HG03108 (cell line): ENCODE measurements around the gene FGFR2.
"Not testable (repeated sequence)": the region's sequence is repeated elsewhere in the genome, so short reads cannot be mapped to it uniquely, and the experiment has no call there.

Experiments used
- ATAC-seq: cut with Tn5 transposase; IDR thresholded peaks from one replicate; pipeline ENCODE4 v1.9.1; 2021; ENCODE audit warnings: moderate library complexity; ENCODE audit not compliant: unreplicated experiment

FGFR2 gene

GRCh38 chr10:121556918-121557573, 41.2 kb downstream of the FGFR2 start:
- ATAC-seq = no peak

GRCh38 chr10:121556455-121556854, 41.8 kb downstream of the FGFR2 start:
- no peak for ATAC-seq

GRCh38 chr10:121554916-121555315, 43.3 kb downstream of the FGFR2 start:
- not testable (repeated sequence) for ATAC-seq

GRCh38 chr10:121553511-121554264, 44.6 kb downstream of the FGFR2 start:
- ATAC-seq = no peak

GRCh38 chr10:121552746-121553145, 45.5 kb downstream of the FGFR2 start:
- no peak for ATAC-seq

GRCh38 chr10:121551210-121551885, 46.9 kb downstream of the FGFR2 start:
- ATAC-seq = no peak

GRCh38 chr10:121544301-121544869, 53.9 kb downstream of the FGFR2 start:
- no peak for ATAC-seq

- ATAC-seq = no peak
These were observed 54.7 kb downstream of the FGFR2 start for GRCh38 chr10:121543545-121543944.

GRCh38 chr10:121541450-121542120, 56.7 kb downstream of the FGFR2 start:
- ATAC-seq = no peak

GRCh38 chr10:121540732-121541395, 57.4 kb downstream of the FGFR2 start:
- no peak for ATAC-seq

- no peak for ATAC-seq
These were observed 58.5 kb downstream of the FGFR2 start for GRCh38 chr10:121539786-121540185.

- ATAC-seq = no peak
These were observed 61.8 kb downstream of the FGFR2 start for GRCh38 chr10:121536310-121536913.

GRCh38 chr10:121535381-121535780, 62.9 kb downstream of the FGFR2 start:
- no peak for ATAC-seq

GRCh38 chr10:121532292-121532864, 65.9 kb downstream of the FGFR2 start:
- ATAC-seq = no peak

- ATAC-seq = no peak
These were observed 66.4 kb downstream of the FGFR2 start for GRCh38 chr10:121531830-121532178.

- ATAC-seq = no peak
These were observed 67.0 kb downstream of the FGFR2 start for GRCh38 chr10:121531076-121531829.

- ATAC-seq = no peak
These were observed 67.7 kb downstream of the FGFR2 start for GRCh38 chr10:121530481-121531075.

- no peak for ATAC-seq
These were observed 70.6 kb downstream of the FGFR2 start for GRCh38 chr10:121527690-121528089.

- no peak for ATAC-seq
These were observed 71.4 kb downstream of the FGFR2 start for GRCh38 chr10:121526801-121527221.
